Central memory CD4-positive, alpha-beta T cell (primary cell): ENCODE data around the gene OR7E24.
"Not testable (repeated sequence)": the region's sequence is repeated elsewhere in the genome, so short reads cannot be mapped to it uniquely, and the experiment has no call there.

ENCODE experiments used
- DNase-seq: peaks from one replicate; pipeline ENCODE4 v3.0.0; 2022
- total RNA-seq, 3 experiments: gene quantifications; one replicate each; lab custom pipeline; 2026; lab: John Stamatoyannopoulos, UW

OR7E24 gene
- 0 reads per million in 3 experiments for total RNA-seq

GRCh38 chr19:9250630-9251029, at the start of gene OR7E24:
Gene OR7E24, plus strand, starts transcription at chr19:9250930. Its CDS starts 114 bp downstream, at chr19:9251044.
- DNase-seq = no peak

GRCh38 chr19:9205501-9206113, 45.1 kb upstream of the OR7E24 start:
- peak; percentile 35 for DNase-seq

GRCh38 chr19:9219489-9219888, 31.2 kb upstream of the OR7E24 start, which contains the start of gene OR7D4:
Gene OR7D4, minus strand, starts transcription at chr19:9219589. Its CDS starts 4,752 bp downstream, at chr19:9214837.
- no peak for DNase-seq

GRCh38 chr19:9251236-9251635, 506 bp downstream of the OR7E24 start:
- no peak for DNase-seq

- not testable (repeated sequence) for DNase-seq
Observed at GRCh38 chr19:9283485-9283884, 32.8 kb downstream of the OR7E24 start.

- no peak for DNase-seq
Observed at GRCh38 chr19:9289231-9289884, 38.6 kb downstream of the OR7E24 start.

- no peak for DNase-seq
Observed at GRCh38 chr19:9295411-9295849, 44.7 kb downstream of the OR7E24 start.

- DNase-seq = no peak
Observed at GRCh38 chr19:9296336-9296735, 45.6 kb downstream of the OR7E24 start.
